RWPE1 (cell line): Measurements from ENCODE around the gene SLC38A8.

Source experiments
- CTCF ChIA-PET: fragments of 350-600 bp; sonication (Branson Sonifier 250); formaldehyde crosslinking; extraction: SDS; loops from one replicate; lab custom pipeline; 2021; lab: Yijun Ruan, JAX
- POLR2A ChIA-PET: fragments of 400-600 bp; formaldehyde crosslinking; extraction: SDS; loops from one replicate; lab custom pipeline; 2020; ENCODE audit warnings: antibody characterized with exemption; ENCODE audit not compliant: low non-redundant PET; lab: Yijun Ruan, JAX
- DNase-seq: peaks from one replicate; pipeline ENCODE4 v3.0.0; 2012; ENCODE audit warnings: low spot score
- H3K27ac ChIP-seq: fragments of 450-650 bp; 2 replicates; pipeline ENCODE4 v1.5.1; 2017
- CTCF ChIP-seq: fragments of 450-650 bp; conservative IDR thresholded peaks from 2 replicates; pipeline ENCODE4 v1.5.1; 2017; ENCODE audit warnings: low read depth, mild to moderate bottlenecking

The SLC38A8 gene

GRCh38 chr16:83972256-83973008 is 70.2 kb downstream of the SLC38A8 start:
- POLR2A ChIA-PET = no interaction called here
- TF ChIP-seq CTCF = no peak
- no peak overlapping the region for H3K27ac ChIP-seq
- no peak for DNase-seq
- CTCF ChIA-PET = interaction anchor here (0.6 kb wide), 1 partner anchor 215 kb away, joined by 3 read pairs; no protein-coding TSS in a partner anchor

- ChIA-PET POLR2A (no interaction called here), CTCF (interaction anchor here (0.6 to 1.2 kb wide), 6 partner anchors 16 to 989 kb away, joined by 3 to 6 read pairs (median 3); partner anchors contain the start of gene OSGIN1)
- TF ChIP-seq CTCF = no peak
- H3K27ac ChIP-seq = no peak overlapping the region
- peak; percentile 24 for DNase-seq
Measured at GRCh38 chr16:83971165-83972130, 71.1 kb downstream of the SLC38A8 start.

GRCh38 chr16:83970430-83970815 is 72.2 kb downstream of the SLC38A8 start:
- no peak for DNase-seq
- ChIA-PET POLR2A (no interaction called here), CTCF (interaction anchor here (0.6 to 2.0 kb wide), 5 partner anchors 18 to 95 kb away, joined by 3 to 9 read pairs (median 3); no protein-coding TSS in a partner anchor)
- no peak overlapping the region for H3K27ac ChIP-seq
- no peak for TF ChIP-seq CTCF

GRCh38 chr16:83969771-83970429 is 72.7 kb downstream of the SLC38A8 start:
- CTCF ChIA-PET = interaction anchor here (0.6 to 2.0 kb wide), 4 partner anchors 13 to 96 kb away, joined by 3 to 9 read pairs (median 4); no protein-coding TSS in a partner anchor
- no peak for DNase-seq
- TF ChIP-seq CTCF = no peak
- H3K27ac ChIP-seq = no peak overlapping the region
- POLR2A ChIA-PET = no interaction called here

- no peak overlapping the region for H3K27ac ChIP-seq
Measured at GRCh38 chr16:83968891-83969649, 73.5 kb downstream of the SLC38A8 start.

More at GRCh38 chr16:83968891-83969649, 73.5 kb downstream of the SLC38A8 start:
- no peak for DNase-seq
- ChIA-PET POLR2A (no interaction called here), CTCF (interaction anchor here (0.9 to 2.0 kb wide), 3 partner anchors 13 to 97 kb away, joined by 3 to 9 read pairs (median 4); no protein-coding TSS in a partner anchor)
- no peak for TF ChIP-seq CTCF
